HG03354 (cell line): ENCODE measurements around the gene CD276.
"Not testable (repeated sequence)": the region's sequence is repeated elsewhere in the genome, so short reads cannot be mapped to it uniquely, and the experiment has no call there.

ENCODE experiments used
- ATAC-seq: cut with Tn5 transposase; IDR thresholded peaks from one replicate; pipeline ENCODE4 v1.9.1; 2021; ENCODE audit warnings: mild to moderate bottlenecking; ENCODE audit not compliant: unreplicated experiment, poor library complexity, severe bottlenecking

Gene CD276

DNA sequence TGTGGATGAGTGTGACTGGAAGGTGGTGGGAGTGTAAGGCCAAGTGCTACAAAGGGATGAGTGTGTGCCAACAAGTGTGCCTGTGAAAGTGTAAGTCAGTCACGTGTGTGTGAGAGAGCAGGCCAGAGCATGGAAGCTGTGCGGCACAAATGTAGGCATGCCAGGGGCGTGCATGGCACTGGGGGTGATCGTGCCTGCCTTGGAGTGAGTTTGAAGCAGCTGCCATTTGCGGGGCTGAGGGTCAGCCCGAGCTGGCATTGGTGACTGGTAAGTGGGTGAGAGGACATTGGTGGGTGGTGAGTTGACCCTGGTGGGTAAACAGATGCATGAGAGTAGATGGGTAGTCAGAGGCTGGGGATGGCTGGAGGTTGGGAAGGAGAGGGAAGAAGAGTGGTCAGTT lies 24.5 kb downstream of the CD276 start:
- no peak for ATAC-seq

DNA sequence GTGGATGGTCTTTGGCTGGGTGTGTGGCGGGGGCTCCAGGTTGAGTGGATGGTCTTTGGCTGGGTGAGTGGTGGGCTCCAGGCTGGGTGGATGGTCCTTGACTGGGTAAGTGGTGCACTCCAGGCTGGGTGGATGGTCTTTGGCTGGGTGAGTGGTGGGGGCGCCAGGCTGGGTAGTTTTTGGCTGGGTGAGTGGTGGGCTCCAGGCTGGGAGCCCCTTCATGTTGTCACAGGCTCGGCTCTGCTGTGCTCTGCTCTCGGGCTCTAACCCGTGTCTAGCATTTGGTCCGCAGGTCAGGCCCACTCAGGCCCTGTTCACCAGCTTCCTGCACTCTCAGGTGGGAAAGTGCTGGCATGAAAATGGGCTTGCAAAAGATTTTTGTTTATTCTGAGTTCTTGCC lies 25.1 kb downstream of the CD276 start:
- no peak for ATAC-seq

DNA sequence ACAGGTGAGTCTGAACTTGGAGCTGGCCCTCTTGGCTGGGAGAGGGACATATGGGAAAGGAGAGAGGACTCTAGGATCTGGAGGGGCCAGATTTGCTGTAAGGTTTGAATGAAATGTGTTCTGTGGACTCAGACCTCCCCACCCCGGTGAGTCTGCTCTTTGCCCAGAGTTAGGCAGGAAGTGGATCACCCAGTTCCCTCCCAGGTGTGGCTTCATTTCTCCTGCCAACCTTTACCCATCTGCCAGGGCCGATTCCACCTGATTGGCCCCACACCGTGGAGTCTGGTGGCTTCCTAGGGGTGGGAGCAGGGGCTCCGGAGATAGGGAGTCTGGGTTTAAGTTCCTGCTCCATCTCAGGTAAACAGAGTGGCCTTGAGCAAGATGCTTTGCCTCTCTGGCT lies 25.5 kb downstream of the CD276 start:
- no peak for ATAC-seq

DNA sequence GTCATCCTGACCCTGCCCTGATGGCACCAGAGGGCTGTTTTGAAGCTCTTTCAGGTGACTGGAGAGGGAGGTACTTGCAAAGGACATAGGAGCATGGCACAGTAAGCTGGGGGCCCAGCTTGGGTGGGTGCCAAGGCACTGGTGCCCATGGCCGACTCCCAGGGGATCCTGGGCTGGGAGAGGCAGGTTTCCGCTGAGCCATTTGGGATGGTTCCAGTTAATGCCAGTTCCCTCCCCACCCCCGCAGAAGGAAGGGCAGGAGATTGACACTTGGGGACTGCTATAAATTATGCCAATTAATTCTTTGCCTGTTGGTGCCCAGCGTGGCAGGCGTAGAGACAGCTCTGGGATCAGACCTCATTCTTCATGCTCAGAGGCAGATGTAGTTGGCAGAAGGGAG lies 26.1 kb downstream of the CD276 start:
- no peak for ATAC-seq

DNA sequence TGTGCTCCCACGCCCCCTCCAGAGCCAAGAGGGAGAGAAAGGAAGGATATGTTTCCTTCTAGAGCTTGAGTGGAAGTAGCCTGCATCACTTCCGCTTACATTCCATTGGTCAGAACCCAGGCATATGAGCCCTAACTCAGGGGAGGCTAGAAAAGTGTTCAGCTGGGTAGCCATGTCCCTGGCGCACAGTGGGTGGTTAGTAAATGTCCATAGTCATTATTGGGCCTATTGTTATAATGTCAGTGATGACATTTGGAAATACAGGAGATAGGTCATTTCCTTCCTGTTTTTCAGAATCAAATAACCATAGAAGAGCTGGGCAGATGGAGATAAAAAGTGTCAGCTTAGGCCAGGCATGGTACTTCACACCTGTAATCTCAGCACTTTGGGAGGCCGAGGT lies 27.3 kb downstream of the CD276 start:
- ATAC-seq, result no peak

DNA sequence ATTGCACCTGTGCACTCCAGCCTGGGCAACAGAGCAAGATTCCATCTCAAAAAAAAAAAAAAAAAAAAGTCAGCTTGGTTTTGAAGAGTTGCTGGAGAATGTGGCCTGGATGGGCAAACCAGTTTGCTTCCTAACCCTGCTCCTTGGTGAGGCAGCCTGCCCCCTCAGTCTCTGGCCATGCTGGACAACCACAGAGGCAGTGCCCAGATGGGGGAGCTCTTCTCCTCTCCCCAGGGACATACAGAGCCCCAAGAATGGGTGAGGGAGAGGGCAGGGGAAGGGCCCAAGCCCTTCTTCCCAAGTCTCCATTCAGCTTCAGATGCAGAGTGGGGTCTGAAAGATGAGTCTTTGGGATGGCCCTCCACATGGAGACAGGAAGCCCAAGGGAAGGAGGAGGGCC lies 27.9 kb downstream of the CD276 start:
- no peak for ATAC-seq

DNA sequence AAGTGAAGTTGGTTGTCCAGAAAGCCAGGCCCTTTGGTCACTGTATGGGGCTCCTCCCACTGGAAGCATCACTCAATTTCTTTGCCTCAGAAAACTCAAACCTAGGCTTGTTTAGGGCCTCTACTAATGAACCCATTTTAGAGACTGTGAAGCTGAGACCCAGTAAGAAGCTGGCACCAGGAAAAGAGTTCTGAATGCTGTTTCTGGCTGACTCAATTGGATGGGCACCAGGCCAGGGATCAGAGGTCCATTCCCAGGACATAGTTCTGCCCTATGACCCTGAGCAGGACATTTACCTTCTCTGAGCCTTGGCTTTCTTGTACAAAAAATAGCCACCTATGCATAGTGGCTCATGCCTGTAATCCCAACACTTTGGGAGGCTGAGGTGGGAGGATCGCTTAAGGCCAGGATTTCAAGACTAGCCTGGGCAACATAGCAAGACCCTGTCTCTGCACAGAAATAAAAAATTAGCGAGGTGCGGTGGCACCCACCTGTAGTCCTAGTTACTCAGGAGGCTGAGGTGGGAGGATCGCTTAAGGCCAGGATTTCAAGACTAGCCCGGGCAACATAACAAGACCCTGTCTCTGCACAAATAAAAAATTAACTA lies 30.6 kb downstream of the CD276 start:
- no peak for ATAC-seq

DNA sequence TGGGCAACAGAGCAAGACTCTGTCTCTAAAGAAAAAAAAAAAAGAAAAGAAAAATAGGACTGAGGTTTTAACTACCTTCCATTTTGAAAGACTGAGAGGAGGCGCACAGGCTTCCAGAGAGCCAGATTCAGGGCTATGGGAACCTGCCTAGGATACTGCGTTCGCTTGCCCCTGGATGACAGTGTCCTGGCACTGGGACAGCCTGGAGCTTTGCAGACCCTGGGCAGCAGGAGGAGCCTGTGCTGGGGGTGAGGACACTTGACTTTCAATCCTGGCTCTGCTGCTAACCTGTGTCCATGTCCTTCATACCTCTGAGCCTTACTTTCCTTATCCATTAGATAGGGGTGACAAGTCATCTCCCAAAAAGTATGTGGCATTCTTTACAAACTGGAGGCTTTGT lies 31.2 kb downstream of the CD276 start:
- ATAC-seq, result no peak

DNA sequence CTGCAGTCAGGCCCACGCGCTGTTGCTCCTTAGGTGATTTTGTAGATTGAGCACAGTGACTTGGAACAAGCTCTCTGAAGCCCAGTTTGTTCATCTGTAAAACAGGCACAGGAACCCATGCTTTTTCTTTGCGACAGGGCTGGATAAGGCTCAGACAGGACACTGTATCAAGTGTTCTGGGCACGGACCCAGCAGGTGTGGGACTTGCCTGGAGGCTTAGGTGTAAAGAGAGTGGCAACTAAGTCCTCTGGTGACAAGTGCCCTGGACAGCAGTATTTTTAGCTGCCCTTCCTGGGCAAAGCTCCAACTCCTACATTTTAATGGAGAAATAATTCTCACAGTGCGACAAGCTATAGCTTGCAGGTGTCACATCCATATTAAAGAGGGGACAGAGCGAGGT lies 32.2 kb downstream of the CD276 start:
- ATAC-seq, result no peak

DNA sequence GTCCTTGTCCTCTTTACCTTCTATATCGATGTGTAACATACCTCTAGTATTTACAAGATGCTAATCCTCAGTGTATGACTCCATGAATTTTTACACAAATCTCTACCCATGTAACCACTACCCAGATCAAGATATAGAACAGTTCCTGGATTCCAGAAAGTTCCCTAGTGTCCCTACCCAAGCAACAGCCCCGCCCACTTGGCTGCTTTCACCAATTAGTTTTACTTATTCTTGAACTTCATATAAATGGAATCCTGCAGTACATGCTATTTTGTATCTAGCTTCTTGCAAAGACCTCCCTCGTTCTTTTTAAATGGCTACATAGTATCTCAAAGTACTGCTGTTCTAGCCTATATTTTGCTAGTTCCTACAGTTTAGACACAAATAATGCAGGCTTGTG lies 33.0 kb downstream of the CD276 start:
- no peak for ATAC-seq

DNA sequence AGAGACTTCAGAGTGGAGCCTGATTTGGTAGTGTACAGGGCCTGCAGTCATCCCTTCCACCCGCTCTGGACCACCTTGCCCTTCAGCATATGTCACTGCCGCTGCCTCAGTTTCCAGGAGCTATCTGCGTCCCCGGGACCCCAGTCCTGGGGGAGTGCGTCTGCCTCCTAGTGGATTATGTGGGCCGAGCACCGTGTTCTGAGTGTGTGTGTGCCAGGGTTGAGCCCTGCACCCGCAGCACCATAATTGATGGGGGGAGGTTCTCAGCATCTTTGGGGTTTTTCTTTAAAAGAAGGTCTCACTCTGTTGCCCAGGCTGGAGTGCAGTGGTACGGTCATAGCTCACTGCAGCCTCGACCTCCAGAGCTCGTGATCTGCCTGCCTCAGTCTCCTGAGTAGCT lies 33.6 kb downstream of the CD276 start:
- ATAC-seq, result no peak

DNA sequence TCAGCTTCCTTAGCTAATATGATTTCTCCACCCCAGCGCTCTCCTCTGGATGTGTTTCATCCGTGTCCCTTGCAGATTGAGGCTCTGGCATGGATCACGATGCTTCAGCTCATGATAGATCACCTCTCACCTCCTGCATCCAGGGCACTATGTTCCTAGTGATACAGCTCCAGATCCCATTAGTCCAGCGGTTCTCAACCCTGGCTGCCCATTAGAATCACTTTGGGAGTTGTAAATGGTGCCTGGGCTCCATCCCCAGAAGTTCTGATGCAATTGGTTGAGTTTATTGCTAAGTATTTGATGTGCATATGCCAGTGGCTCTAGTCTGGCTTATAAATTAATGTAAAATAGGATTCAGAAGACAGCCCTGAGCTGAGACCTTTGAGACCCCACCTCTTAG lies 34.5 kb downstream of the CD276 start:
- no peak for ATAC-seq

DNA sequence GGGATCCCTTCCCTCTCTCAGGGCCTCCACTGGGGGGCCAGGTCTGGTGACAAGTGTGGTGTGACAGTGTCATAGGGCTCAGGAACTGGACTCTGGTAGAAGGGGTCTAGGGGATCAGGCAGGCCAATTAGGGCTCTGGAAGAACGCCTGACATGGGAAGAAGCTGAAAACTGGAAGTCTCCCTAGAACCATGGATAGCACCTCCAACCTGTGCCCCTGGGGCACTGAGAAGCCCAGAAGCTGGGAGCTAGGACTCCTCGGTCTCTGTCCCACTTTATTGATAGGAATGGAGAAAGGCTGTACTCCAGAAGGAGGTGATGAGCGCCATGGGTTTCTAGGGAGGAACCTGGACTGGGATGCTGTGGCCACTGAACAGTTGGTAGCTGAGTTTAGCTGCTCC lies 38.2 kb downstream of the CD276 start:
- no peak for ATAC-seq

DNA sequence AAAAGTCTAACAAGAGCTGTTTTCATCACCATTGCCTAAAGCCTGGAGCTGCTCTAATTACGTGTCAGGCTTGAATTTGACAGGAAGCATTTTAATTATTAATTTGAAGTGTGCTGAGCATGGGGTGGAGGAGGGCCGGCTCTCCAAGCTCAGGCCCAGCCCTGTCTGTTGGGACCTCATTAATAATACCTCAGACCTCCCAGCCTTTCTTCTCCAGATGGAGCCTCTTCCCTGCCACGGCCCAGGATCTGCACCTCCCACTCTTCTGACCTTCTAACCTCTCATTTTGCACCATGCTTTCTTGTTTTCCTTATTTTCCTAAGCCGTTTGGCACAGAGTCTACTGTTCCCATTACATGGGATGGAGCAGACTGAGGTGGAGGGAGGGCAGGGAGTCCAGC lies 39.0 kb downstream of the CD276 start:
- no peak for ATAC-seq

DNA sequence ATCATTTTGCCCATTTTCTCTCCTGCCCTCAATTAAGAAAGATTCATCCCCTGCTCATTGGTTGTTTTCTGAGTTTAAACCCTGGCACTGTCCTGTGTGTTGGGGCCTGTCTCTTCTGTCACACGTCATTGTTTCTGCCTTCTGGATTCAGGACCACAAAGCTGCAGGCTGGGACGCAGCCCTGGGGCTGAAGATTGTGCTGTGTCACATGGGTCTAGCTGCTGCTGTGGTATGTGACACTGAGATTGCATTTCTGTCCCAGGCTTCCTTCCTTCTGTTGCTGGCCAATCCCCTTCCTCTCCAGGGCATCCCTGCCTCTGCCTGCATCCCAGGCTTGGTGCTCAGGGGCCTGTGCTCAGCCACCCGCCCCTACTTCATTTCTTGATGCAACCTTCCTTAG lies 40.0 kb downstream of the CD276 start:
- no peak for ATAC-seq

DNA sequence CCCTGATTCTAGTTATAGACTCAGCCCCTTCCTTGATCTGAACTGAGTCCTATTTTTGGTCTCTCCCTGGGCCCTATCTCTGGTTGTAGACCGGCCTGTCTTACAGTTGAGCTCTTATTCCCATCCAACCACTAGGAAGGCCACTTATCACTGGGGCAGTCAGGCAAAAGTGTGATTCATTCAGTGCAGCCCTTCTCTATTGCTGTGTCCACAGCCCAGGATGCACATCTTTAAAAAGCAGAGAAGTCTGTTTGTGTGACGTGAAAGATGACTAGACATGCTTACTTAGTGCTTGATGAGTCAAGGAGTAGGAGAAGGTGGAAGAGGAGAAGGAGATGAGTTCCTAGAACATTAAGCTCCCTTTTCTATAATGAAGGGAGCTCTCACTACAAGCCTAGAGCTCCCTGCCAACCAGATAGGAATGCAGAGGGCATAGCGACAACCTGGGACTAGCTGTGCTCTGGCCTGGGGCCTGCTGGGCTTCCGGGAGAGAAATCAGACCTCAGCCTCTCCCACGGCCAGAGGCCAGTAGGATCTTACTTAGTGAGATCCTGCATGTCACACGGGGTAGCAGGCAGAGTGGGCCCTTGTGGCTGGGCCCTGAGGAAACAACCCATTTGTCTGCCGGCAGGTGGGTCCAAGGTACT lies 43.3 kb downstream of the CD276 start:
- ATAC-seq, result no peak

DNA sequence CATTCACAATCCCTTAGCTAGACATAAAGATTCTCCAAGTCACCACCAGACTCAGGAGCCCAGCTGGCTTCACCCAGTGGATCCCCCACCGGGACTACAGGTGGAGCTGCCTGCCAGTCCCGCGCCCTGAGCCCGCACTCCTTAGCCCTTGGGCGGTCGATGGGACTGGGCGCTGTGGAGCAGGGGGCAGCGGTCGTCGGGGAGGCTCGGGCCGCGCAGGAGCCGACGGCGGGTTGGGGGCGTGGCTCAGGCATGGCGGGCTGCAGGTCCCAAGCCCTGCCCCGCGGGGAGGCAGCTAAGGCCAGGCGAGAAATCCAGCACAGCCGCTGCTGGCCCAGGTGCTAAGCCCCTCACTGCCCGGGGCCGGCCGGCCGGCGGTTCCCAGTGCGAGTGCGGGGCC lies 47.9 kb downstream of the CD276 start:
- ATAC-seq, result not testable (repeated sequence)

DNA sequence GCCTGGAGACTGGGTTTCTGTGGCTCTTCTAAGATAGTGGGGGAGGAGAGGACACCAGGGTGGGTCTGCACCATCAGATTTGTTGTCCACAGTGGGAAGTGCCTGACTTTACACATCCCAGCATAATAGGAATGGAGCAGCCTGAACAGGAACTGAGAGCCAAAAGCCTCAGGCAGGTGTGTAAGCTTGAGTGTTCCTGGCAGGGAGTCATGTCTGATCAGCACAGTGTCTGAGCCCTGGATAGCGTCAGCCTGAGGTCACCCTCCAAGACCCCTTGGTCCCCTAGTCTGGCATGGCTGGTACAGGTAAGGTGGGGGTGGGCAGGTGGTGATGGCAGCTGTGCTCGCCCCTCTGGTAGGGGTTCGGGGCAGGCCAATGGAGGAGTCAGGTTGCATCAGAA lies 48.7 kb downstream of the CD276 start:
- ATAC-seq, result no peak

DNA sequence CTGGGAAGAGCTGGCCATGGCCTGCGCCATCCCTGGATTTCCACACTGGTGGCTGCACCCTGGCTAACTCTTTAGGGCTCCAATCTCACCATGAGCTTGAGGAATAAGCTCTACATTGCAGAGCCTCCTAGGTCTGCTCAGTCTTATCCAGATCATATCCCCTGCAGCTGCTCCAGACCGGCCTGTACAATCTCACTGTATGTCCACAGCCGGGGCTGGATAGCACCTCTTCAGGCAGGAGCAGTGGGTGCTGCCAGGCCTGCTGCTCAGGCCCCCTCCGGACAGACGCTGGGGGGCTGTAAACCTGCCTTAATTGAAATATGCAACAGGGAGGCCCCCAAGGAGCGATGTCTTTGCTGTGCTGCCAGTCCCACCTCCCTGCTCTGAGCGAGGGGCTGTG lies 53.4 kb downstream of the CD276 start:
- no peak for ATAC-seq

DNA sequence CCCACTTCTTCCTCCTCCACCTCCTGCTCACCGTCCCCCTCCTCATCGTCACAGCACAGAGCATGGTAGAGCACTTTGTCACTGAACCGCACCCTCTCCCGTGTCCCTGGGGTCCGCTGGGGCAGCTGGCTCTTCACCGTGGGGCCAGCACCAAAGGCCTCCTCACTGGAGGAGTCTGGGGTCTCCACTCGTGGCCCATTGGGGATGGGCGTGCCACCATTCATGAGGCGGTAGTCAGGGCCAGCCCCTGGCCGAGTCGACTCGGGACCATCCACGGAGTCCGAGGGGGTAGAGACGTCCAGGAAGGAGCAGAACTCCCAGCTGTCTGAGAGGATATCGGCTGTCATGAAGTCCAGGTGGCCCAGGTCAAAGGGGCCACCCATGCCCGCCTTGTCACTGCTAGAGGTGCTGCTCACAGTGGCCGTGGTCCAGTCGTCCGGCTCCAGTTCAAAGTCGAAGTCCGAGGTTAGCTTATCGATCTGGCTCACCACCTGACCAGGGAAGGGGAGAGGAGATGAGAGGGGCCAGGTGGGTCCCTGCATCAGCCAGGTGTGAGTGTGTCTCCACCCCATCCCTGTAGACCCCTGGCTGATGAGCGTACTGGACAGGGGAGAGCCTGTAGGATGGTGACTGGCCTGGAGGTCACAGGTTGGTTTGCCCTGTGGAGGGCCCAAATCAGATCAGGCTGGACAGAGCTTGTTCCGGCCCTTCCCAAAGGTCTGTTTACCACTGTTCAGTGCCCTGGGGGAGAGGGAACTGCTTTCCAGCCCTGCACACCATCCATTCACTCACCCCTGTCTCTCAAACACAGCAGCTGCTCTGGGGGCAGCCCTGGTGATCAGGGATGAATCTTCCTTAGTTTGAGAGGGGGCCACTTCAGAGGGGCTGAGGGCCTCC lies 56.2 kb downstream of the CD276 start:
- no peak for ATAC-seq

DNA sequence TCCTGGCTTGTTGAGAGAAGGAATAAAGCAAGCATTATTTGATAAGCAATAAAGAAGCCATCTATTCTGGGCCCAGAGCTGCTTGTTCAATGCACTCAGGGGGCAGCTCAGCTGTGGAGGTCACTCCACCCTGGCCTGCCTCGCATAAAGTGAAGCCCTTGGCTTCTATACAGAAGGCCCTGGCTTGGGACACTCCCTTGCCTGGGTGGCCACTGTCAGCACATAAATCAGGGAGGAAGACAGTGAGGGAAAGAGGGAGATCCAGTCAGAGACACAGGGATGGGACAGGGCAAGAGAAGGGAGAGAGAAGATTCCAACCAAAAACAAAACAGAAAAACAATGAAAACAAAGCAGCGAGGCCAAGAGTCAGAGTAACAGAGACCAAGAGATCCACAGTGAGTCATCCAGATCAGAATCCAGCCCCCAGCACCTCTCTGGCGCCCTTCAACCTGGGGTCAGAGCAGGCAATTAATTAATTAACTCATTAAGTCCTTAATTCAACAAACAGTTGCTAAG lies 57.2 kb downstream of the CD276 start:
- no peak for ATAC-seq
